Measurements from ENCODE around the gene UPF1.

Gene UPF1

GRCh38 chr19:18840288-18841267, 8.8 kb downstream of the UPF1 start:
- no peak for DNase-seq (ENCODE audit: low read depth)

GRCh38 chr19:18841400-18841799, 9.6 kb downstream of the UPF1 start:
- DNase-seq (ENCODE audit: low read depth): no peak

- DNase-seq (ENCODE audit: low read depth): no peak
These were observed 10.4 kb downstream of the UPF1 start for GRCh38 chr19:18842166-18842565.

- DNase-seq (ENCODE audit: low read depth): no peak
These were observed 12.2 kb downstream of the UPF1 start for GRCh38 chr19:18843960-18844359.

- no peak for DNase-seq (ENCODE audit: low read depth)
These were observed 13.1 kb downstream of the UPF1 start for GRCh38 chr19:18844806-18845329.

GRCh38 chr19:18845961-18846360, 14.2 kb downstream of the UPF1 start:
- DNase-seq (ENCODE audit: low read depth): no peak

- DNase-seq (ENCODE audit: low read depth): peak; percentile 41
These were observed 15.2 kb downstream of the UPF1 start for GRCh38 chr19:18846862-18847548.

GRCh38 chr19:18847549-18848463, 16.0 kb downstream of the UPF1 start:
- DNase-seq (ENCODE audit: low read depth): no peak

GRCh38 chr19:18848878-18849661, 17.3 kb downstream of the UPF1 start:
- DNase-seq (ENCODE audit: low read depth): no peak

- DNase-seq (ENCODE audit: low read depth): no peak
These were observed 18.2 kb downstream of the UPF1 start for GRCh38 chr19:18849838-18850400.

GRCh38 chr19:18850471-18851375, 19.0 kb downstream of the UPF1 start:
- DNase-seq (ENCODE audit: low read depth): no peak

GRCh38 chr19:18851673-18852325, 20.0 kb downstream of the UPF1 start:
- no peak for DNase-seq (ENCODE audit: low read depth)

GRCh38 chr19:18852648-18853047, 20.9 kb downstream of the UPF1 start:
- DNase-seq (ENCODE audit: low read depth): no peak

GRCh38 chr19:18853755-18854427, 22.1 kb downstream of the UPF1 start:
- DNase-seq (ENCODE audit: low read depth): no peak

GRCh38 chr19:18854982-18855381, 23.2 kb downstream of the UPF1 start:
- DNase-seq (ENCODE audit: low read depth): no peak

- DNase-seq (ENCODE audit: low read depth): no peak
These were observed 24.1 kb downstream of the UPF1 start for GRCh38 chr19:18855647-18856384.

GRCh38 chr19:18856385-18857126, 24.8 kb downstream of the UPF1 start:
- DNase-seq (ENCODE audit: low read depth): no peak
